ENCODE measurements around the gene ST3GAL4.
A peak's percentile ranks its signal among the peaks of the same experiment; 100 is the strongest.

ST3GAL4 gene

GRCh38 chr11:126409620-126409985 lies 54.1 kb downstream of the ST3GAL4 start:
- DNase-seq, result no peak

- no peak for DNase-seq
These were observed 55.2 kb downstream of the ST3GAL4 start for GRCh38 chr11:126410649-126411048.

GRCh38 chr11:126411971-126412381 lies 56.5 kb downstream of the ST3GAL4 start:
- DNase-seq, result no peak

- no peak for DNase-seq
These were observed 57.9 kb downstream of the ST3GAL4 start for GRCh38 chr11:126413426-126413825.

GRCh38 chr11:126413843-126414405 lies 58.4 kb downstream of the ST3GAL4 start:
- DNase-seq, result no peak

- no peak for DNase-seq
These were observed 59.1 kb downstream of the ST3GAL4 start for GRCh38 chr11:126414615-126415014.

GRCh38 chr11:126415128-126415527 lies 59.6 kb downstream of the ST3GAL4 start:
- DNase-seq, result peak; percentile 97

GRCh38 chr11:126415669-126416420 lies 60.4 kb downstream of the ST3GAL4 start:
- peak; percentile 92 for DNase-seq

- peak; percentile 92 for DNase-seq
These were observed 61.1 kb downstream of the ST3GAL4 start for GRCh38 chr11:126416542-126417090.

- no peak for DNase-seq
These were observed 61.8 kb downstream of the ST3GAL4 start for GRCh38 chr11:126417091-126417862.

- DNase-seq, result no peak
These were observed 63.4 kb downstream of the ST3GAL4 start for GRCh38 chr11:126418887-126419286.

GRCh38 chr11:126419801-126420697 lies 64.6 kb downstream of the ST3GAL4 start:
- DNase-seq, result peak; percentile 76

- DNase-seq, result no peak
These were observed 65.3 kb downstream of the ST3GAL4 start for GRCh38 chr11:126420698-126421256.

- DNase-seq, result no peak
These were observed 65.8 kb downstream of the ST3GAL4 start for GRCh38 chr11:126421271-126421671.

GRCh38 chr11:126422446-126422845 lies 67.0 kb downstream of the ST3GAL4 start:
- no peak for DNase-seq

- no peak for DNase-seq
These were observed 67.7 kb downstream of the ST3GAL4 start for GRCh38 chr11:126423154-126423553.

- DNase-seq, result no peak
These were observed 68.3 kb downstream of the ST3GAL4 start for GRCh38 chr11:126423743-126424142.

GRCh38 chr11:126424471-126425039 lies 69.1 kb downstream of the ST3GAL4 start:
- DNase-seq, result no peak

GRCh38 chr11:126426106-126426505 lies 70.6 kb downstream of the ST3GAL4 start:
- DNase-seq, result no peak

GRCh38 chr11:126426820-126427749 lies 71.6 kb downstream of the ST3GAL4 start:
- no peak for DNase-seq

All from right hindlimb (tissue), 1 donor.